ENCODE results near the gene LSAMP. TPM values are rescaled to one million over a fixed set of nuclear protein-coding genes. Genes with fewer than 3 reads are reported as not detected.

The LSAMP gene
- total RNA-seq, 1 donor: 3.3 TPM

DNA sequence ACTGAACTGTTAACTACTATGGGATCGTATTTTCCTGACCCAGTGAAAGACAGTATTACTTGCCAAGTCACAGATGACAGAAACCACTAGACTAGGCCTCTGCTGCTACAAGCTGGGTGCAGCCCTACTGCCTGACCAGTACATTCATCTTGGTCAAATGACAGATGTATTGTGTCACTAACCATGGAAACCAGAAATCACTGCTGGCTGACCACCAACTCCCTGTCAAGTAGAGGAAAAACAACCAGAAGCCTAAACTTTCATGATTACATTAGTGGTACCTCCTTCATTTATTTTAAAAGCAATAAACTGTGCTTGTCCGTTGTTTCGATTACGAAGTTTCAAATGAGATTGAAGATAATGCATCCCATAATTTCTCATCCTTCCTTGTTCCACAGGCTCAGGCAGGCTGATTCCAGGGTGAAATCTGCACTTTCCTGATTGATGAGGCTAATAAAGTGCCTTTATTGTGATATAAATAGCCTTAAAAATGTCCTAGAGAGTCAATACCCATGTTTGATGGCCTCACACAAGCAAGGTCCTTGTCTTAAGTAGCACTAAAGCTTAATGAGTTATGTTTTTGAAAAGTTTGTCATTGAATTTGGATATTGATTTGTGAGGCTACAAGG is 309.7 kb downstream of the LSAMP start:
- peak overlapping the region; percentile 23 for H2AFZ ChIP-seq (ENCODE audit: low read length)
- H3K4me1 ChIP-seq (ENCODE audit: insufficient read depth, low read length): peaks cover 3% of the 10 kb centered on the region
- H4K20me1 ChIP-seq (ENCODE audit: insufficient read depth, low read length): no peaks in the 10 kb centered on the region
- TF ChIP-seq, protein P1, sequence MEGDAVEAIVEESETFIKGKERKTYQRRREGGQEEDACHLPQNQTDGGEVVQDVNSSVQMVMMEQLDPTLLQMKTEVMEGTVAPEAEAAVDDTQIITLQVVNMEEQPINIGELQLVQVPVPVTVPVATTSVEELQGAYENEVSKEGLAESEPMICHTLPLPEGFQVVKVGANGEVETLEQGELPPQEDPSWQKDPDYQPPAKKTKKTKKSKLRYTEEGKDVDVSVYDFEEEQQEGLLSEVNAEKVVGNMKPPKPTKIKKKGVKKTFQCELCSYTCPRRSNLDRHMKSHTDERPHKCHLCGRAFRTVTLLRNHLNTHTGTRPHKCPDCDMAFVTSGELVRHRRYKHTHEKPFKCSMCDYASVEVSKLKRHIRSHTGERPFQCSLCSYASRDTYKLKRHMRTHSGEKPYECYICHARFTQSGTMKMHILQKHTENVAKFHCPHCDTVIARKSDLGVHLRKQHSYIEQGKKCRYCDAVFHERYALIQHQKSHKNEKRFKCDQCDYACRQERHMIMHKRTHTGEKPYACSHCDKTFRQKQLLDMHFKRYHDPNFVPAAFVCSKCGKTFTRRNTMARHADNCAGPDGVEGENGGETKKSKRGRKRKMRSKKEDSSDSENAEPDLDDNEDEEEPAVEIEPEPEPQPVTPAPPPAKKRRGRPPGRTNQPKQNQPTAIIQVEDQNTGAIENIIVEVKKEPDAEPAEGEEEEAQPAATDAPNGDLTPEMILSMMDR (IDR thresholded peaks at IDR 0.05; ENCODE audit: extremely low read depth, low read depth, low read length): no peak
- no peak overlapping the region for H3K4me3 ChIP-seq (ENCODE audit: insufficient read depth, low read length)
- H3K36me3 ChIP-seq (ENCODE audit: insufficient read depth, low read length): no peaks in the 10 kb centered on the region
- no peaks in the 10 kb centered on the region for H3K79me2 ChIP-seq (ENCODE audit: insufficient read depth, low read length)
- no peaks in the 10 kb centered on the region for H3K27me3 ChIP-seq (ENCODE audit: insufficient read depth, low read length)
- DNase-seq (ENCODE audit: insufficient read length, low spot score, missing footprints): no peak
- peak overlapping the region; percentile 21 for H3K27ac ChIP-seq (ENCODE audit: low read depth, low read length)
- no peak overlapping the region for H3K4me2 ChIP-seq (ENCODE audit: insufficient read depth, low read length)
- H3K9me3 ChIP-seq (ENCODE audit: low read depth, low read length): no peaks in the 10 kb centered on the region

DNA sequence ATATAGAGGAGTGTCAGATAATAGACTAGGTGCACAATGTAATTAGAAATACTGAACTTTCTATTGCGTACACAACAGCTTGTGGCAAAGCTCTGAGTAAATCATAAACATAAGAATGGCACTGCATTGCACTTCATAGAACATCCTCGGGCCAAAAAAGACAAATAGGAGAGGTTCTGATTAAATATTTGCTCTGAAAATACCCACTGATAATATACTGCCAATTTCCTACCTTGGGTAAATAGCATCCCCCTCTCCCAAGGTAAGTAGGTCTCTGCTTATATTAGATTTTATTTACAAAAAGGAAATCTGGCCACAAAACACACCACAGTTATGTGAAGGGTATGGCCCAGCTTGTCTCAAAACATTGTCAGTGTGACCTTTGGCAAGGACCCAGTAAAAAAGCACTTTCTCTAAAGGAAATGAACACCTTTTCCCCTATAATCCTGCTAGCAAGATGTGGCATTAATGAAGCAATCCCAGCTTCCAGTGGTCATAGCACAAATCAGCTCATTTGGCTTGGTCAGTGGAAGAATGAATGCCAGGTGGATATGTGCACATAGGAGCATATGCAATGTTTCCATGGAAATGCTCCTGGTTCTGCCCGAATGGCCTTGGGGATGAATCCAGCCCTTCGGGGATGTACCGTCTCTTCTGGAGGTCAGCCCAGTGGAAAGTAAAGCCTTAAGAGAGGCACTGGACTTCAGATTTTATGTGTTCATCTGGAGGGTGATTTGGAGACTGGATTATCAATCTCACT is 315.9 kb downstream of the LSAMP start:
- Histone ChIP-seq H2AFZ (ENCODE audit: low read length) (no peak overlapping the region), H3K27ac (ENCODE audit: low read depth, low read length) (no peak overlapping the region), H3K36me3 (ENCODE audit: insufficient read depth, low read length) (no peaks in the 10 kb centered on the region), H3K9me3 (ENCODE audit: low read depth, low read length) (no peaks in the 10 kb centered on the region), H3K27me3 (ENCODE audit: insufficient read depth, low read length) (no peaks in the 10 kb centered on the region), H3K4me3 (ENCODE audit: insufficient read depth, low read length) (no peak overlapping the region), H3K79me2 (ENCODE audit: insufficient read depth, low read length) (no peaks in the 10 kb centered on the region), H3K4me2 (ENCODE audit: insufficient read depth, low read length) (no peak overlapping the region), H3K4me1 (ENCODE audit: insufficient read depth, low read length) (no peaks in the 10 kb centered on the region), H4K20me1 (ENCODE audit: insufficient read depth, low read length) (no peaks in the 10 kb centered on the region)
- DNase-seq (ENCODE audit: insufficient read length, low spot score, missing footprints): no peak
- TF ChIP-seq, protein P1 (IDR thresholded peaks at IDR 0.05; ENCODE audit: extremely low read depth, low read depth, low read length): no peak

DNA sequence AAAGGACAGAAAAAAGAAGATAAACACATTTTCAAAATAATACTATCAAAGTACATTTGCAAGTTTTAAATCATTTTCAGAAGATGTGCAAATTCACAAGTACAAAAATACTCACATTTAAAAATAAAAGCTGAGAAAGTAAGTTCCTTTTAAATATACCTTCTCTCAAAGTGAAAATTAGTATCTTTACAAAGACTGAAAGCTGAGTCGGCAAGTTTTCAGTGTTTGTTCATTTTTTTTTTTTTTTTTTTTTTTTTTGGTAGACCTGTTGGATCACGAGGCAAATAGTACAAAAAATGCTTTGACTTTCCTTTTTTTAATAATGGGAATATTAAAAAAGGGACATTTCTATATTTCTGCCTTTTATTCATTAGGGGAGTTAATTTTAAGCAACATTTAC is 317.8 kb downstream of the LSAMP start:
- TF ChIP-seq, protein P1 (IDR thresholded peaks at IDR 0.05; ENCODE audit: extremely low read depth, low read depth, low read length): no peak
- no peak for DNase-seq (ENCODE audit: insufficient read length, low spot score, missing footprints)
- Histone ChIP-seq H4K20me1 (ENCODE audit: insufficient read depth, low read length) (no peaks in the 10 kb centered on the region), H3K4me1 (ENCODE audit: insufficient read depth, low read length) (no peaks in the 10 kb centered on the region), H2AFZ (ENCODE audit: low read length) (no peak overlapping the region), H3K4me3 (ENCODE audit: insufficient read depth, low read length) (no peak overlapping the region), H3K9me3 (ENCODE audit: low read depth, low read length) (no peaks in the 10 kb centered on the region), H3K36me3 (ENCODE audit: insufficient read depth, low read length) (no peaks in the 10 kb centered on the region), H3K27ac (ENCODE audit: low read depth, low read length) (no peak overlapping the region), H3K27me3 (ENCODE audit: insufficient read depth, low read length) (no peaks in the 10 kb centered on the region), H3K79me2 (ENCODE audit: insufficient read depth, low read length) (no peaks in the 10 kb centered on the region), H3K4me2 (ENCODE audit: insufficient read depth, low read length) (no peak overlapping the region)

DNA sequence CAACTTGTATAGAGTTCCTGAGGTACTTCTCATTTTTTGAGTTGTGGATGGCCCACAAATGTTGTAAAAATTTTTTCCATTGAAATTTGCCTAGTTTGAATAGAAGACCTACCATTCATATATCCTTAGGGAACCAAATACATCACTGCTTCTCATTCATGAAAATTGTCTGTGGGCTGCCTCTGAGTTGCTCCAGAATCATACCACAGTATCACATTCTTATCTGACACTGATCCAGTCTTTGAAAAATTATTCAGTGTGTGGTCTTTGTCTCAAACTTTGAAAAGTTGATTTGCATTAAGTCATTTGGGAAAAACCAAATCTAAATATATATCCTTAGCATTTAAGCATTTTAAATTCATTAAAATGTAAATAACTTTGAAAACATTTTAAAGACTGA is 321.1 kb downstream of the LSAMP start:
- Histone ChIP-seq H3K4me3 (ENCODE audit: insufficient read depth, low read length) (no peak overlapping the region), H3K36me3 (ENCODE audit: insufficient read depth, low read length) (no peaks in the 10 kb centered on the region), H3K9me3 (ENCODE audit: low read depth, low read length) (no peaks in the 10 kb centered on the region), H4K20me1 (ENCODE audit: insufficient read depth, low read length) (no peaks in the 10 kb centered on the region), H3K27ac (ENCODE audit: low read depth, low read length) (no peak overlapping the region), H2AFZ (ENCODE audit: low read length) (no peak overlapping the region), H3K4me1 (ENCODE audit: insufficient read depth, low read length) (no peaks in the 10 kb centered on the region), H3K79me2 (ENCODE audit: insufficient read depth, low read length) (no peaks in the 10 kb centered on the region), H3K4me2 (ENCODE audit: insufficient read depth, low read length) (no peak overlapping the region), H3K27me3 (ENCODE audit: insufficient read depth, low read length) (no peaks in the 10 kb centered on the region)
- TF ChIP-seq, protein P1 (IDR thresholded peaks at IDR 0.05; ENCODE audit: extremely low read depth, low read depth, low read length): no peak
- DNase-seq (ENCODE audit: insufficient read length, low spot score, missing footprints): no peak

All from osteoblast (primary cell).